A549 (cell line): ENCODE results near the gene SNX27. TPM values are rescaled to one million over a fixed set of nuclear protein-coding genes. Genes with fewer than 3 reads are reported as not detected.

Source experiments
- ATAC-seq, 2 experiments: fragments of 200-7000 bp in 1 of 2; fragments of >200 bp in 1 of 2; cut with Nextera tagmentation in 1 of 2; cut with Tn5 transposase in 1 of 2; 3 replicates each; pipeline versions ENCODE4 v1.8.0 to v1.9.1; 2018 to 2020; ENCODE audit warnings: mild to moderate bottlenecking in 1 of 2, moderate library complexity in 1 of 2
- CTCF ChIA-PET: fragments of 300-600 bp; sonication (Branson Sonifier 250); formaldehyde crosslinking; extraction: SDS; loops from one replicate; lab custom pipeline; 2021; ENCODE audit warnings: antibody characterized with exemption, inconsistent platforms; lab: Yijun Ruan, JAX
- POLR2A ChIA-PET: fragments of 350-600 bp; formaldehyde crosslinking; extraction: SDS; loops from one replicate; lab custom pipeline; 2021; ENCODE audit warnings: antibody characterized with exemption, inconsistent platforms; lab: Yijun Ruan, JAX
- DNase-seq, 2 experiments: peaks; one replicate each; pipeline versions ENCODE4 v3.0.0 to v3.0.0-alpha.2; 2011 to 2016; ENCODE audit warnings: low read depth in 1 of 2, low spot score in 1 of 2
- FAIRE-seq: peaks from 2 replicates; lab custom pipeline; 2011; peaks lifted over from hg19 to GRCh38; lab: Jason Lieb, UNC
- H3K27ac ChIP-seq, 2 experiments: fragments of >200 bp; sonication (Bioruptor Twin); formaldehyde crosslinking; 3 replicates each; pipeline ENCODE4 v1.5.1; 2016 to 2017
- H3K4me1 ChIP-seq: fragments of >200 bp; sonication (Bioruptor Twin); formaldehyde crosslinking; 3 replicates; pipeline ENCODE4 v1.6.1; 2016
- H3K4me2 ChIP-seq: fragments of >200 bp; sonication (Bioruptor Twin); formaldehyde crosslinking; 3 replicates; pipeline ENCODE4 v1.6.1; 2016
- H3K4me3 ChIP-seq: fragments of >200 bp; sonication (Bioruptor Twin); formaldehyde crosslinking; 3 replicates; pipeline ENCODE4 v1.5.1; 2016
- H3K9me3 ChIP-seq: fragments of >200 bp; sonication (Bioruptor Twin); formaldehyde crosslinking; 3 replicates; pipeline ENCODE4 v1.6.1; 2016
- CBX2 ChIP-seq: fragments of 200-600 bp; sonication (generic); IDR thresholded peaks from 2 replicates; pipeline ENCODE4 v1.6.1; 2016; ENCODE audit warnings: low read depth, mild to moderate bottlenecking, borderline replicate concordance
- CBX8 ChIP-seq: fragments of 200-600 bp; sonication (generic); IDR thresholded peaks from 2 replicates; pipeline ENCODE4 v1.6.1; 2016
- CHD4 ChIP-seq: fragments of 200-600 bp; sonication (generic); IDR thresholded peaks from 2 replicates; pipeline ENCODE4 v1.6.1; 2016; ENCODE audit warnings: antibody characterized with exemption, mild to moderate bottlenecking, borderline replicate concordance
- ESRRA ChIP-seq: fragments of 150-350 bp; IDR thresholded peaks from 2 replicates; pipeline ENCODE4 v1.6.1; 2014; ENCODE audit warnings: mild to moderate bottlenecking, low read length, borderline replicate concordance
- HOXB13 ChIP-seq: fragments of 250-450 bp; sonication (Bioruptor Pico); IDR thresholded peaks from 2 replicates; pipeline ENCODE4 v1.5.0; 2020; ENCODE audit warnings: low read depth, mild to moderate bottlenecking, moderate library complexity
- HOXB5 ChIP-seq: fragments of 250-450 bp; sonication (Bioruptor Pico); IDR thresholded peaks from 2 replicates; pipeline ENCODE4 v1.5.0; 2020; ENCODE audit warnings: mild to moderate bottlenecking, moderate library complexity
- JUN ChIP-seq, 2 experiments: fragments of >200 bp; sonication (Bioruptor Twin); formaldehyde crosslinking; IDR thresholded peaks; 2 replicates in 1 of 2; 3 replicates in 1 of 2; pipeline ENCODE4 v1.6.1; 2016 to 2017
- JUNB ChIP-seq: fragments of >200 bp; sonication (Bioruptor Twin); formaldehyde crosslinking; IDR thresholded peaks from 2 replicates; pipeline ENCODE4 v1.6.1; 2016
- KDM5A ChIP-seq: fragments of 200-600 bp; sonication (generic); IDR thresholded peaks from 2 replicates; pipeline ENCODE4 v1.6.1; 2016; ENCODE audit warnings: antibody characterized with exemption, mild to moderate bottlenecking
- MAZ ChIP-seq: fragments of 150-350 bp; IDR thresholded peaks from 2 replicates; pipeline ENCODE4 v1.6.1; 2014; ENCODE audit warnings: antibody characterized with exemption, low read depth, low read length, borderline replicate concordance
- NFE2L2 ChIP-seq: fragments of 150-350 bp; conservative IDR thresholded peaks from 2 replicates; pipeline ENCODE4 v1.6.1; 2014; ENCODE audit warnings: low read length
- POLR2AphosphoS2 ChIP-seq: conservative IDR thresholded peaks from 2 replicates; pipeline ENCODE4 v1.6.1; 2012; ENCODE audit warnings: low read length, improper control_type of control experiment, inconsistent platforms
- RAD21 ChIP-seq, 2 experiments: fragments of >200 bp in 1 of 2; sonication (Bioruptor Twin) in 1 of 2; formaldehyde crosslinking in 1 of 2; IDR thresholded peaks in 1 of 2; conservative IDR thresholded peaks in 1 of 2; 2 replicates in 1 of 2; 3 replicates in 1 of 2; pipeline ENCODE4 v1.6.1; 2012 to 2018; ENCODE audit warnings: inconsistent platforms in 1 of 2
- RARB ChIP-seq: fragments of 250-450 bp; sonication (Bioruptor Pico); IDR thresholded peaks from 2 replicates; pipeline ENCODE4 v1.8.0; 2021; ENCODE audit warnings: mild to moderate bottlenecking, moderate library complexity
- SMC3 ChIP-seq: fragments of >200 bp; sonication (Bioruptor Twin); formaldehyde crosslinking; IDR thresholded peaks from 3 replicates; pipeline ENCODE4 v1.6.1; 2018; ENCODE audit warnings: inconsistent platforms
- ZC3H11A ChIP-seq: fragments of 450-650 bp; IDR thresholded peaks from 2 replicates; pipeline ENCODE4 v1.6.1; 2014; ENCODE audit warnings: antibody characterized with exemption, mild to moderate bottlenecking
- ZNF302 ChIP-seq: fragments of 250-450 bp; sonication (Bioruptor Pico); IDR thresholded peaks from 2 replicates; pipeline ENCODE4 v1.9.0; 2021; ENCODE audit warnings: inconsistent platforms, mild to moderate bottlenecking, moderate library complexity
- WGBS: methylation state at CpG from one replicate; pipeline ENCODE4 v1.1.6; 2017; ENCODE audit errors: missing lambda C conversion rate; 5-methylcytosine and 5-hydroxymethylcytosine counted together
- polyA plus RNA-seq, 4 experiments: library from polyadenylated mRNA; depleted of rRNA in 3 of 4; stranded (reverse); fragments of >200 nt; fragmentation: RNase III in 1 of 4; extraction: RNeasy Plus Mini Kit Qiagen cat#74134 plus additional on column Dnase treatment in 1 of 4; gene quantifications; 2 replicates in 3 of 4; 3 replicates in 1 of 4; pipeline ENCODE4 v1.2.3, GENCODE V29; 2011 to 2017
- TF ChIP-seq, protein P1 (sequence below): IDR thresholded peaks from 2 replicates; pipeline ENCODE4 v1.6.1; 2012; ENCODE audit warnings: low read depth, borderline replicate concordance
- TF ChIP-seq, protein P2 (sequence below): fragments of 250-450 bp; sonication (Bioruptor Pico); IDR thresholded peaks from 2 replicates; pipeline ENCODE4 v1.5.0; 2021; ENCODE audit warnings: mild to moderate bottlenecking, moderate library complexity, borderline replicate concordance
- TF ChIP-seq, protein P3 (sequence below): IDR thresholded peaks from 2 replicates; pipeline ENCODE4 v1.6.1; 2012
- TF ChIP-seq, protein P4 (sequence below): fragments of 150-350 bp; IDR thresholded peaks from 2 replicates; pipeline ENCODE4 v1.6.1; 2014; ENCODE audit warnings: low read depth, mild to moderate bottlenecking, low read length
- TF ChIP-seq, protein P5 (sequence below): fragments of >200 bp; sonication (Bioruptor Twin); formaldehyde crosslinking; IDR thresholded peaks from 3 replicates; pipeline ENCODE4 v1.5.1; 2016
- TF ChIP-seq, protein P6 (sequence below): fragments of 200-600 bp; sonication (generic); IDR thresholded peaks from 2 replicates; pipeline ENCODE4 v1.6.1; 2016; ENCODE audit warnings: antibody characterized with exemption, mild to moderate bottlenecking, moderate library complexity

SNX27 gene
- polyA plus RNA-seq, 2 of the 4 experiments (the other 2 are of a cell fraction) = 13.6 to 29.1 TPM

DNA sequence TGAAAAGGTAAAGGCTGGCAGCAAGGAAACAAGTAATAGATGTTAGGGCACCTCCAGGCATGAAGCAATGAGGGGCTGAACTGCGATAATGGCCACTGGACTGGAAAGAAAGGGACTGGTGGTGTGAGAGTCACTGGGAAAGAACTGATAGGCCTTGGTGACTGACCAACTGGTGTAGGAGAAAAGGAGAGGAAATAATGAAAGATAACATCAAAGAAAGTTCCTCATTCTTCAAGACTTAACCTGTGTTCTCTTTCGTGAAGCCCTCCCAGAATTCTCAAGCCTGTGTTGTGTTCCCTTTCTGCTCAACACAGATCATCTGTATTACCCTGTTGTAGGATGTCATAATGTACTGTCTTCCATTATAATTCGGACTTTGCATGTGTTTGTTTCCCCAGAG lies 20.9 kb upstream of the SNX27 start:
- 49% methylated on average over 3 of the region's 3 CpGs for WGBS
- CTCF ChIA-PET = interaction anchor here (1.7 to 6.9 kb wide), 2 partner anchors 15 to 243 kb away, joined by 3 to 147 read pairs; no protein-coding TSS in a partner anchor
- Histone ChIP-seq H3K4me1 (peaks cover 16% of the 10 kb centered on the region), H3K27ac (no peak overlapping the region), H3K4me3 (no peak overlapping the region), H3K9me3 (peaks cover 16% of the 10 kb centered on the region; the same call in 1 of the 3 replicates), H3K4me2 (no peak overlapping the region)
- no peak for DNase-seq
- POLR2A ChIA-PET = no interaction called here
- ATAC-seq = no peak
- no peak for FAIRE-seq
- TF ChIP-seq, protein P1, sequence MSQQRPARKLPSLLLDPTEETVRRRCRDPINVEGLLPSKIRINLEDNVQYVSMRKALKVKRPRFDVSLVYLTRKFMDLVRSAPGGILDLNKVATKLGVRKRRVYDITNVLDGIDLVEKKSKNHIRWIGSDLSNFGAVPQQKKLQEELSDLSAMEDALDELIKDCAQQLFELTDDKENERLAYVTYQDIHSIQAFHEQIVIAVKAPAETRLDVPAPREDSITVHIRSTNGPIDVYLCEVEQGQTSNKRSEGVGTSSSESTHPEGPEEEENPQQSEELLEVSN = no peak
- TF ChIP-seq JUNB = no peak
- TF ChIP-seq POLR2AphosphoS2 = no peak
- TF ChIP-seq, protein P2, sequence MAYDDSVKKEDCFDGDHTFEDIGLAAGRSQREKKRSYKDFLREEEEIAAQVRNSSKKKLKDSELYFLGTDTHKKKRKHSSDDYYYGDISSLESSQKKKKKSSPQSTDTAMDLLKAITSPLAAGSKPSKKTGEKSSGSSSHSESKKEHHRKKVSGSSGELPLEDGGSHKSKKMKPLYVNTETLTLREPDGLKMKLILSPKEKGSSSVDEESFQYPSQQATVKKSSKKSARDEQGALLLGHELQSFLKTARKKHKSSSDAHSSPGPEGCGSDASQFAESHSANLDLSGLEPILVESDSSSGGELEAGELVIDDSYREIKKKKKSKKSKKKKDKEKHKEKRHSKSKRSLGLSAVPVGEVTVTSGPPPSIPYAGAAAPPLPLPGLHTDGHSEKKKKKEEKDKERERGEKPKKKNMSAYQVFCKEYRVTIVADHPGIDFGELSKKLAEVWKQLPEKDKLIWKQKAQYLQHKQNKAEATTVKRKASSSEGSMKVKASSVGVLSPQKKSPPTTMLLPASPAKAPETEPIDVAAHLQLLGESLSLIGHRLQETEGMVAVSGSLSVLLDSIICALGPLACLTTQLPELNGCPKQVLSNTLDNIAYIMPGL (CRISPR knock-in tag) = no peak
- TF ChIP-seq HOXB5 (CRISPR knock-in tag) = no peak
- TF ChIP-seq ZNF302 (CRISPR knock-in tag) = no peak
- TF ChIP-seq ZC3H11A = no peak

DNA sequence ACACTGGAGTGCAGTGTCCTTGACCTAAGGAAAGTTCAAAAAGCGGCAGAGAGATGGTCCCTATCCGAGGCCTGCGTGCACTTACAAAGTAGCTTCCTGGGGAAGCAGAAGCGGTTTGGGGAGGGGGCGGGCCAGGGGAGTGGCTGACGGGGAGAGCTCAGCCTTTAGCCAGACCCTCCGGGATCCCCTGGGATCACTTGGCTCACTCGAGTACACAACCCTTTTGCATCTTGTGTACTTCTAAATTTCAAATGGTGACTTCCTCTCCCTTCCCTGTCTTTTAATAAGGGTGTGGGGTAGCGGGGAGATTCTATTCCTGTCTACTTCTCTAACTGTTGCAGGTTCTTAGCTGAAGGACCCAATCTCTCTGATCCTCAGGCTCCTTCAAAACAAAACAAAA lies 18.1 kb upstream of the SNX27 start:
- TF ChIP-seq, protein P3, sequence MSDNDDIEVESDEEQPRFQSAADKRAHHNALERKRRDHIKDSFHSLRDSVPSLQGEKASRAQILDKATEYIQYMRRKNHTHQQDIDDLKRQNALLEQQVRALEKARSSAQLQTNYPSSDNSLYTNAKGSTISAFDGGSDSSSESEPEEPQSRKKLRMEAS = no peak
- TF ChIP-seq, protein P4, sequence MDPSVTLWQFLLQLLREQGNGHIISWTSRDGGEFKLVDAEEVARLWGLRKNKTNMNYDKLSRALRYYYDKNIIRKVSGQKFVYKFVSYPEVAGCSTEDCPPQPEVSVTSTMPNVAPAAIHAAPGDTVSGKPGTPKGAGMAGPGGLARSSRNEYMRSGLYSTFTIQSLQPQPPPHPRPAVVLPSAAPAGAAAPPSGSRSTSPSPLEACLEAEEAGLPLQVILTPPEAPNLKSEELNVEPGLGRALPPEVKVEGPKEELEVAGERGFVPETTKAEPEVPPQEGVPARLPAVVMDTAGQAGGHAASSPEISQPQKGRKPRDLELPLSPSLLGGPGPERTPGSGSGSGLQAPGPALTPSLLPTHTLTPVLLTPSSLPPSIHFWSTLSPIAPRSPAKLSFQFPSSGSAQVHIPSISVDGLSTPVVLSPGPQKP = no peak
- TF ChIP-seq CHD4 (no peak), ESRRA (no peak)
- ChIA-PET CTCF (interaction anchor here (0.6 to 6.9 kb wide), 62 partner anchors 8 to 259 kb away, joined by 3 to 147 read pairs (median 5); partner anchors contain the start of genes CELF3, RIIAD1 and SNX27), POLR2A (no interaction called here)
- Histone ChIP-seq H3K9me3 (peaks cover 16% of the 10 kb centered on the region; the same call in 1 of the 3 replicates), H3K4me1 (peaks cover 27% of the 10 kb centered on the region), H3K4me2 (peak overlapping the region; percentile 36), H3K4me3 (no peak overlapping the region), H3K27ac (no peak overlapping the region; a peak in 1 of 6 replicates)
- ATAC-seq = no peak
- no peak for FAIRE-seq
- DNase-seq = no peak
- 78% methylated on average over 8 of the region's 9 CpGs for WGBS

DNA sequence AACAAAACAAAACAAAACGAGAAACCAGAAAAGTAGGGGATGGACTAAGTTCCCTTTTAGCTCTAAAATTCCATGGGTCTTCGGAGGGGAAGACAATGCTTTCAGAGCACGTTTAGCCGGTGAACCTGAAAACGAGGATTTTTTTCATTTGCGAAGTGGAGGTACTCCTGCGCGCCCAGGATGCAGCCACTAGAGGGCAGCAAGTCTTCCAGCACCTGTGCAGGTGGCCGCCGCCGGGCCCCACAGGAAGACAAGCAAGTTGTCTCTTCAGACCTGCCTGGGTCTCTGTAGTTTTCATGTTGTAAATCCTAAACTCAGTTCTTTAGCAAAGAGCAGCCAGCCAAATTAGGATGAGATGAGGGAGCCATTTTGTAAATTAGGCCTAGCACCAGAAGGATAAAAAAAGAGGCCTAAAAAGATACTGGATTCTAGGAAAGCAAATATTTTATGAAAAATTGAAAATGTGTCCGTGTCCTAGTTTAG lies 17.7 kb upstream of the SNX27 start:
- H3K4me2 ChIP-seq = peak overlapping the region; percentile 36
- peak; percentile 80 for DNase-seq
- no peak for FAIRE-seq

More for the DNA sequence above, 17.7 kb upstream of the SNX27 start:
- ChIA-PET POLR2A (no interaction called here), CTCF (interaction anchor here (0.6 to 6.9 kb wide), 65 partner anchors 9 to 407 kb away, joined by 3 to 147 read pairs (median 5); partner anchors contain the start of genes CELF3, CGN, RIIAD1 and SNX27)
- peaks cover 27% of the 10 kb centered on the region for H3K4me1 ChIP-seq
- H3K27ac ChIP-seq = peak overlapping the region; percentile 8 to 15; a peak in 2 of 6 replicates
- peak; percentile 67 to 75; a peak in 5 of 6 replicates for ATAC-seq
- TF ChIP-seq RAD21 (conservative IDR thresholded peaks at IDR 0.05 in 1 of 2, IDR thresholded peaks at IDR 0.05 in 1 of 2) = peak; percentile 86 to 89
- no peak for TF ChIP-seq MAZ
- no peak for TF ChIP-seq JUN (IDR thresholded peaks at IDR 0.05)
- TF ChIP-seq, protein P5, sequence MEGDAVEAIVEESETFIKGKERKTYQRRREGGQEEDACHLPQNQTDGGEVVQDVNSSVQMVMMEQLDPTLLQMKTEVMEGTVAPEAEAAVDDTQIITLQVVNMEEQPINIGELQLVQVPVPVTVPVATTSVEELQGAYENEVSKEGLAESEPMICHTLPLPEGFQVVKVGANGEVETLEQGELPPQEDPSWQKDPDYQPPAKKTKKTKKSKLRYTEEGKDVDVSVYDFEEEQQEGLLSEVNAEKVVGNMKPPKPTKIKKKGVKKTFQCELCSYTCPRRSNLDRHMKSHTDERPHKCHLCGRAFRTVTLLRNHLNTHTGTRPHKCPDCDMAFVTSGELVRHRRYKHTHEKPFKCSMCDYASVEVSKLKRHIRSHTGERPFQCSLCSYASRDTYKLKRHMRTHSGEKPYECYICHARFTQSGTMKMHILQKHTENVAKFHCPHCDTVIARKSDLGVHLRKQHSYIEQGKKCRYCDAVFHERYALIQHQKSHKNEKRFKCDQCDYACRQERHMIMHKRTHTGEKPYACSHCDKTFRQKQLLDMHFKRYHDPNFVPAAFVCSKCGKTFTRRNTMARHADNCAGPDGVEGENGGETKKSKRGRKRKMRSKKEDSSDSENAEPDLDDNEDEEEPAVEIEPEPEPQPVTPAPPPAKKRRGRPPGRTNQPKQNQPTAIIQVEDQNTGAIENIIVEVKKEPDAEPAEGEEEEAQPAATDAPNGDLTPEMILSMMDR = peak; percentile 91
- TF ChIP-seq, protein P3 = peak; percentile 66
- TF ChIP-seq NFE2L2 = no peak
- TF ChIP-seq HOXB13 (CRISPR knock-in tag) = no peak
- TF ChIP-seq CBX2 = no peak
- no peak for TF ChIP-seq CBX8
- TF ChIP-seq SMC3 = peak; percentile 94
- TF ChIP-seq, protein P6, sequence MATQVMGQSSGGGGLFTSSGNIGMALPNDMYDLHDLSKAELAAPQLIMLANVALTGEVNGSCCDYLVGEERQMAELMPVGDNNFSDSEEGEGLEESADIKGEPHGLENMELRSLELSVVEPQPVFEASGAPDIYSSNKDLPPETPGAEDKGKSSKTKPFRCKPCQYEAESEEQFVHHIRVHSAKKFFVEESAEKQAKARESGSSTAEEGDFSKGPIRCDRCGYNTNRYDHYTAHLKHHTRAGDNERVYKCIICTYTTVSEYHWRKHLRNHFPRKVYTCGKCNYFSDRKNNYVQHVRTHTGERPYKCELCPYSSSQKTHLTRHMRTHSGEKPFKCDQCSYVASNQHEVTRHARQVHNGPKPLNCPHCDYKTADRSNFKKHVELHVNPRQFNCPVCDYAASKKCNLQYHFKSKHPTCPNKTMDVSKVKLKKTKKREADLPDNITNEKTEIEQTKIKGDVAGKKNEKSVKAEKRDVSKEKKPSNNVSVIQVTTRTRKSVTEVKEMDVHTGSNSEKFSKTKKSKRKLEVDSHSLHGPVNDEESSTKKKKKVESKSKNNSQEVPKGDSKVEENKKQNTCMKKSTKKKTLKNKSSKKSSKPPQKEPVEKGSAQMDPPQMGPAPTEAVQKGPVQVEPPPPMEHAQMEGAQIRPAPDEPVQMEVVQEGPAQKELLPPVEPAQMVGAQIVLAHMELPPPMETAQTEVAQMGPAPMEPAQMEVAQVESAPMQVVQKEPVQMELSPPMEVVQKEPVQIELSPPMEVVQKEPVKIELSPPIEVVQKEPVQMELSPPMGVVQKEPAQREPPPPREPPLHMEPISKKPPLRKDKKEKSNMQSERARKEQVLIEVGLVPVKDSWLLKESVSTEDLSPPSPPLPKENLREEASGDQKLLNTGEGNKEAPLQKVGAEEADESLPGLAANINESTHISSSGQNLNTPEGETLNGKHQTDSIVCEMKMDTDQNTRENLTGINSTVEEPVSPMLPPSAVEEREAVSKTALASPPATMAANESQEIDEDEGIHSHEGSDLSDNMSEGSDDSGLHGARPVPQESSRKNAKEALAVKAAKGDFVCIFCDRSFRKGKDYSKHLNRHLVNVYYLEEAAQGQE = no peak
- no peak for TF ChIP-seq RARB (CRISPR knock-in tag)
- no peak for TF ChIP-seq KDM5A
- WGBS = 10% methylated on average over 12 of the region's 12 CpGs
- H3K4me3 ChIP-seq = no peak overlapping the region
- H3K9me3 ChIP-seq = peaks cover 16% of the 10 kb centered on the region; the same call in 1 of the 3 replicates
